CD1c-positive myeloid dendritic cell (primary cell): Measurements from ENCODE around the gene PTP4A2.

Experiments
- DNase-seq: peaks from one replicate; pipeline ENCODE4 v3.0.0-alpha.2; 2016; ENCODE audit errors: extremely low spot score

The PTP4A2 gene

DNA sequence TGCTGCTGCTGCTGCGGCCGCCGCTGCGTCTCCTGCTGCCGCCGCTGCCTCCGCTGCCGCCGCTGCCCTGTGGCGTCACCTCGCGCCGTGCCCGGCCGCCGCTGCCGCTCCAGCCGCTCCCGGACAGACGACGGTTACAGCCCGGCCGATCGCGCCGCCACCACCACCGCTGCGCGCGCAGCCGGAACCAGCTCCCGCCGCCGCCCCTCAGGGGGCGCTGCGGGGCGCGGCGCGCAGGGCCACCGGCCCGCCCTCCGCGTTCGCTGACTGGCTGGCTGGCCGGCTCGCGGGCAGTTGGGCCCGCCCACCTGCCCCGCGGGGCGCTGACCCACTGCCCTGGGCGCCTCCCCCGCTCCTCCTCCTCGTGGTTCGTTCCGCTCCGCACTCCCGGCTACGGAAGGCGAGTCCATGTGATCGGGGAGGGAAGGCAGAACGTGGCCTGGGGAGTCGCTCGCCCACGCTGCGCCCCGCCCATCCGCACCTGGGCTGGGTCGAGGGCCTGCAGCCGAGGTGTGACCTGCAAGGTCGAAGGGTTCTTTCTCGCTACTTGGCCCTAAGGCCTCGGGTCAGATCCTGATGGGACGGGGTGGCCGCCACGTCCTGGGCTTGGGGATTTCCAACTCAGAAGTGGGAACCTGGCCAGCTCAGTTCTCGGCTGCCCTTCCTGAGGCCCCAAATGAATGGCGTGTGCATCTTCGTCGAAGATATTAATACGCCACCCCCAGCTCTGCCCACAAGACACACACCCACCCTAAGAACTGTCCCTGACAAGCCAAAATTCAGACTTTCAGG lies at the start of gene PTP4A2:
PTP4A2 (minus strand) TSS at position 185 of the 792 bp plus-strand sequence. CDS start 19,303 bp downstream, outside the sequence.
- peak; percentile 97 for DNase-seq

DNA sequence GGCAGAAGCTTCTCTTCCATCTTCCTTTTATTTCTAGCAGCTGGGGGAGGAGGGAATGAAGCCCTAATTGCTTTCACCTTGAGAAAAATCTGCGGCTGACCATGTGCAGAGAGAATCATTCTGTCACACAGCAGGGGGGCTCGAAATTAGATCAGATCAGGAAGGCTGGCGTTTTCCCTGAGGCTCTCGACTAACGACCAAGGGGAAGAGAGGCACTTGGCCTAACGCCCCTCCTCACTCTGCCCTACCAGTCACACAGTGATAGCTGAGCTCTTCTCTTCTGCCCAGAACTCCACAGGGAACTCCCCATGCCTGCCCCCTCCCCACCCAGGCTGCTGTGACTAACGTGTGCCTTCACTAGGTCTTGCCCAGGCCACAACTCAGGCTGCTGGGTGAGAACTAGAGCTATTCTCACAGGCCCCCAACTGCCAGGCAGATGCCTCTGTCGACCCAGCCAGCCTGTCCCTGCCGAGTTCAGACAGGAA lies 49.0 kb upstream of the PTP4A2 start:
- DNase-seq: no peak

DNA sequence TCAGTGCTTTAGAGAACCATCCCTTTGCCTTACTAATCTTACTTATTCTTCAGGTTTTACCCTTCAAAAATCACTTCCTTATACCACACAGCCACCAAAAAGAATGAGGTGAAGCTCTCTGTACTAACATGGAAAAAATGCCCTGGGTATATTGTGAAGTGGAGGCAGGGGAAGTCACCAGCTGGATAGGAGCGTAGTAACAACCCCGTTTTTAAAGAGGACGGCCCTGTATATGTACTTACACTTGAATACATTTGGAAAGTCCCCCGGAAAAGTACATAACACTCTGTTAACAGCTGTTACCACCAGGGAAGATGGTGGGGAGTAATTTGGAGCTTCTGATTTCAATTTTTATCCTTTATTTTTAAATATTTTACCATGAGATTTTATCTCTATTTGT lies 47.3 kb upstream of the PTP4A2 start:
- no peak for DNase-seq

DNA sequence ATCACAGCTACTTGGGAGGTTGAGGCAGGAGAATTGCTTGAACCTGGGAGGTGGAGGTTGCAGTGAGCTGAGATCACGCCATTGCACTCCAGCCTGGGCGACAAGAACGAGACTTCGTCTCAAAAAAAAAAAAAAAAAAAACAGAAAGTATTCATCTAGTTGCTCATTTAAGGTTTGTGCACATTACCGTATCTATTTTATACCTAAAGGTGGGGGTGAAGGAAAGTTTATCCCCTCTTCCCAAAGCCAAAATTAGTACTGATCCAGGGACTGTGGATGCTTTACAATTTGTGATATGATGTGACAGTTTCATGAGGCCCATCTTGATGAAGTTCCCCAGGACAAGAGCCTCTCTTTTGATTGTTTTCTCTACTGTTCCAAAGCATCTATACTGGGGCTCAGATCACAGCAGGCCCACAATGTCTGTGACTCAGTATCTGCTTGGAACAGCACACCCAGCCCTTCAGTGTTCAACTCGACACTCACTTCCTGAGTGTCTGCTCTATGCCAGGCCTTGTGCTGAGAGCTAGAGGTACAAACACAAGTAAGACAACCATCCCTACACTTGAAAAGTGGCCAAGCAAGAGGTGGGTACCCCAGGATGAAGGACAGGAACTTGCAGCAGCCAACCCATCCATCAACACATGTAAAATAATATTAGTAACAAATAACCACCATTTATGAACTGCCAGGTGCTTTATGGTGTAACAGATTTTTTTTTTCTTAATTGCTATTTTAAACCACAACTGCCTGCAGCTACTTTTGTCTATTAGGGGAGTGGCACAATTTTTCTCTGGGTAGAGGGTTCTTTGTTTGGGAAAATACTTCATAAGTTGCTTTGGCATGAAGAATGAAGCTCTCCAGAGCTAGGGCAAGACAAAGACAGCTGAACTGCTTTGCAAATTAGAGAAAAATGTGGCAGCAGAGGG lies 46.5 kb upstream of the PTP4A2 start:
- DNase-seq: no peak

DNA sequence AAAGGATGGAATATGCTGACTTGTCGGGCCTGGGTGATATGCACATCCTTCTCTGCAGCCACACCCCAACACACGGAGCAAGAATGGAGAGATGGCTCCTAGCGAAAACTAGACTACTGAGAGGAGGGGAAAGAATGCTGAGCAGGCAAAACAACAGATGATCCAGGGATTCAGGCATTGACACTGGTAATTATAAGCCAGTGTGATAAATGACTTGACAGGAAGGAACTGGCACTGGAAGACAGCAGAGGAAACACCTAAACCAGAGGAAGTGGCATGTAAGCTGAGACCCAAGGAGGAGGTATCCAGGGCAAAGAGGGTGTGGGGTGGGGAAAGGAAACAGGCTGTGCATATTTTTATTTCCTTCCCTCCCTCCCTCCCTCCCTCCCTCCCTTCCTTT lies 43.8 kb upstream of the PTP4A2 start:
- no peak for DNase-seq

DNA sequence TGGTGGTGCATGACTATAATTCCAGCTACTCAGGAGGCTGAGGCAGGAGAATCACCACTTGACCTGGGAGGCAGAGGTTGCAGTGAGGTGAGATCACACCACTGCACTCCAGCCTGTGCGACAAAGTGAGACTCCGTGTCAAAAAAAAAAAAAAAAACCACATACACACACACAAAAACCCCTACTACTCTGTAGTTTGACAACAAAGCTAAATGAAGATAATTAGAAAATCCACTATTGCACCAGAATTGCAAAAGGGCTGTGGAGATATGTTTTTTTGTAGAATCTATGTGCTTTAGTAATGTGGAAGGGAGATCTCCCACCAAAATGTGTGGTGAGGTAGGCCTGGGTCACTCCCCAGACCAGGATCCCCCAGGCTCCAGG lies 43.3 kb upstream of the PTP4A2 start:
- no peak for DNase-seq

DNA sequence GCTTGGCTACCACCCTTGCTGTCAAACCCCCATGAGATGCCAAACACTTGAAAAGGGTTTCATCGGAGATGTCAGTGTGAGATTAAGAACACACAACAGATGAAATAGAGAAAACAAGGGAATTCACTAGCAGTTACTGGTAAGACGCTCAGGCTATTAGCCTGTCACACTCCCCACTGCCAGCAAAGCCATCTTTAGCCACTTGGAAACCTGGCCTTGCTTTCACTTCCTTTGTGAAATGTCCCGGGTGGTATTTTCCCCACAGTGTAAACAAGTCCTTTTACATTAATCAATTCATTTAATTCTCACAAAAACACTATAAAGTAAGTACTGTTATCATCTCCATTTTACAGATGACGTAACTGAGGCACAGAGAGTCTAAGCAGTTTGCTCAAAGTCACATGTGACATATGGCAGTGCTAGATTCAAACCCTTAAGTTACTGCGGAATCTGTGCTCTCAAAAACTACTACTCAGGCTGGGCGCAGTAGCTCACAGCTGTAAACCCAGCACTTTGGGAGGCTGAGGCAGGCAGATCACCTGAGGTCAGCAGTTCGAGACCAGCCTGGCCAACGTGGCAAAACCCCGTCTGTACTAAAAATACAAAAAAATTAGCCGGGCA lies 42.8 kb upstream of the PTP4A2 start:
- DNase-seq: no peak

DNA sequence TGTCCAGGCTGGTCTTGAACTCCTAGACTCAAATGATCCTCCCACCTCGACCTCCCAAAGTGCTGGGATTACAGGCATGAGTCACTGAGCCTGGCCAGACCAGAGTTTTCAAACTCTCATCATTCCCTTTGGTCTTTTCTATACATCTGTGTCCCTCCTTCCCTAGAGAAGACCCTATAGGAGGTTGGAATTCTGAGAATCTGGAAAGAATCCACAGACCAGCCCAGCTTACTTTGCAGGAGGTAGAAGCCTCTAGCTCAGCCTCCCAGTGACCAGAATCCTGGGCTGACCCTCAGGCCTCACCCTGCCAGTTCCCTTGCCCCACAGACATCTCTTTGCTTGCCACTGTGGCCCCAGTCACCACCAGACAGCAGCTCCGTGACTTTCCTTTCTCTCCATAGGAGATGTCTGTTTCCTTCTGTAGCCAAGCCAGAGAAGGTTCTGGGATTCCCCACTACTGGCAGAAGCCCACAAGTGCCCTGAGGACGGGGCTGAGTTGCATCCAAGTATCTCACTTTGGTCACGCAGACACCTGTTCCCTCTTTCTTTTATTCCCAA lies 40.8 kb upstream of the PTP4A2 start:
- DNase-seq: no peak

DNA sequence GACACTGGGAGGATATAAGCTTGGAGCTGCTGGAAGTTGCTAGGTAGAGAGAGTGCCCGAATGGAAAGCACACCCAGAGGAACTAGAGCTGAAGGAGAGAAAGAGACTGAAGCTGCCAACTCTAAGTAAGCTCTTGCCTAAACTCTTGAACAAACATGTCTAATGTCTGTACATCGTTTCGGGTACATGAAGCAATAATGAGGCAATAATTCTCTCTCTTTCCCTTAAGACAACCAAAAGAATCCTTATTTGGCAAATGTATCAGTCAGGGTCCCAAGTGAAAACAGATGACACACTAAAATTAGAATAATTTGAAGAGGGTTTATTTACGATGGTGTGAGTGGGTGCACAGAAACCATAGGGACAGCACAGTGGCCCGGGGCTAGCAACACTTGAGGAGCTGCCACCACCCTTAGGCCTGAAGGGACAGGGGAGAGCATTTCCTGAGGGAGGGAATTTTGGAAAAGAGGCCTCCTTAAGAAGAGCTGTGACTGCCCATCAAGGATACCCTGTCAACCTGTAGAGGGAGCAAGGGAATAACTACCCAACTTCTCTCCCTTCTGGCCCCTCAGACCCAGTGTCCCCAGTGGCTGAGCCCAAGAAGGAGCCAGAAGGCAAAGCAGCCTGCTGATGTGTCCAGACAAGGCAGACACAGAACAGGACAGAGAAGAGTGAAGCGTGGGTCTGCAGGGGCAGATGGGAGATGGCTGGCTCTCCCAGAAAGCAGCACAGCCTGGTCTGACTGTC lies 39.4 kb upstream of the PTP4A2 start:
- no peak for DNase-seq

DNA sequence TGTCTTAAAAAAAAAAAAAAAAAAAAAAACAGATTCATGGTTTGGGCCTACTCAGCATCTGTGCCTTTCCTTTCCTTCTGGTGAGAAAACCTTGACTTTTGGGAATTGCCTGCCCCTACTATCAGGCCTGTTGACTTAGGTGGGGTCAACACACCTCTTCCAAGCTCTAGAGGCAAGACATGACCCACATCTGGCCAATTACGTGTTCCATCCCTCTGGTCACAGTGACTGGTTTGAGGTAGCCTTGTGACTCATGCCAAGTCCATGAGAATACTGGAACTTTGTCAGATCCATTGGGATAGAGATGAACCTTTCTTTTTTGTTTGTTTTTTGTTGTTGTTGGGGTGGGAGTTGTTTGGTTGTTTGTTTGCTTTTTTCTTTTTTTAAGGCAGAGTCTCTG lies 38.2 kb upstream of the PTP4A2 start:
- DNase-seq: no peak

DNA sequence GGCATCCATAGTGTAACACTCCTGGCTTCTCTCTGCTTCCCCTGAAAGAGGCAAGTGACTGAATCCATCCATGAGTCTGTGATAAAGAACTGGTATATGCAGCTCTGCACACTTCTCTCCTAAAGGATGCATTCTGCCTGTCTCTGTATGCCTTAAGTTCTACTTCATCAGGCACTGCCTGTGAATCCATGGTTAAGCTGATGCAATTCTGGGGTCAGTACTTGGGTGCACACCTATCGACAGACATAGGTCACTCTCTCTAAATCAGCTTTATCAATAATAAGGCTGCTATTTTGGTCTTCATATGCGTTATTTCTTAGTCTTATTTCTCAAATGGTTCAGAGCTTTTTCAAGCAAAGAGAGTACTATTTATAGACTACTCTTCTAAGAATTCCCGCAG lies 32.7 kb upstream of the PTP4A2 start:
- no peak for DNase-seq

DNA sequence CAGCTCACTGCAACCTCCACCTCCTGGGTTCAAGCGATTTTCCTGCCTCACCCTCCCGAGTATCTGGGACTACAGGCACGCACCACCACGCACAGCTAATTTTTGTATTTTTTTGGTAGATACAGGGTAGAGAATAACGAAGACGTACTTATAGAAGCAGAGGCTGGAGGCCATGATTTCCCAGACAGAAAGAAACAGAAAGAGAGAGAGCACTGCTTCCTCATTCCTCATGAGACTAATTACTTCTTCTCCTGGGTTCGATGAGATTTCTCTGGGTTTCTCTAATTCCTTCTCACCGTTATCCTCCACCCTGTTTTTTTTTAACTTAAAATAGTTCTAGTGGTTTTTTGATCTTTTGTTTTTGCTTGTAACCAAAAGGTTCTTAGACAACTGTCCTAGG lies 23.4 kb upstream of the PTP4A2 start:
- peak; percentile 55 for DNase-seq

DNA sequence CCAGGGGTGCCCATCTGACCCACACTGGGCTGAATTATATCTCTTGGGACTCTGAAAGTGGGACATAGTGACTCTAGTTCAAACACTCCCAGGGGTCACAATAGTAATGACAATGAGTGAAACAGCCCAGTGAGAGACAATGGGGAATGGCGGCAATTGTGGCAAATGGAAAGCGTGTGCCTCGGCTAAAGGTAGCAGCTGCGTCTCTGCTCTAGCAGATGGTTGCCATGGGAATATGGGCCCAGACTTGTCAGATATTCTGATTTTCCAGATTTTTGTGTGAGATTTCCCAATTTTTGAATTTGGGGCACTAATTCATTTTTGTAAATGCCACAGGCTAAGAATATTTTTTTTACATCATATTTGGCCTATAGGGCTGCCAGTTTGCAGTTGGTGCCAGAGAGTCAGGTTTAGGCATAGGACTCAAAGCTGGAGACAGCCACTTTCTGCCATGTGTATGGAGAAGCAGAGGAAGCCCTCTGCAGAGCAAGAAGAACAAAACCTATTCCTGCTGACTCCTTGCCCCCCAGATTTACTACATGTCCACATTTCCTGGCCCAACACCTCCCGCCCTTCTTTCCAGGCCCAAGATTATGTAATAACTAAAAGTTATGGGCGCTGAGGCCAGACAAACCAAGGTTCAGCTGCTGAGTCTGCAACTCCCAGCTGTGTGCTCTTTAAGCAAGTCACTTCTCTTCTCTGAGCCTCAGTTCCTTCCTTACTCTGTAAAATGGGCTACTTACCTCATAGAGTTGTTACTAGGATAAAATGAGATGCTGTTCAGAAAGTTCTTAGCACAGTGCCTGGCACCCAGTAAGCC lies 21.6 kb upstream of the PTP4A2 start:
- no peak for DNase-seq

DNA sequence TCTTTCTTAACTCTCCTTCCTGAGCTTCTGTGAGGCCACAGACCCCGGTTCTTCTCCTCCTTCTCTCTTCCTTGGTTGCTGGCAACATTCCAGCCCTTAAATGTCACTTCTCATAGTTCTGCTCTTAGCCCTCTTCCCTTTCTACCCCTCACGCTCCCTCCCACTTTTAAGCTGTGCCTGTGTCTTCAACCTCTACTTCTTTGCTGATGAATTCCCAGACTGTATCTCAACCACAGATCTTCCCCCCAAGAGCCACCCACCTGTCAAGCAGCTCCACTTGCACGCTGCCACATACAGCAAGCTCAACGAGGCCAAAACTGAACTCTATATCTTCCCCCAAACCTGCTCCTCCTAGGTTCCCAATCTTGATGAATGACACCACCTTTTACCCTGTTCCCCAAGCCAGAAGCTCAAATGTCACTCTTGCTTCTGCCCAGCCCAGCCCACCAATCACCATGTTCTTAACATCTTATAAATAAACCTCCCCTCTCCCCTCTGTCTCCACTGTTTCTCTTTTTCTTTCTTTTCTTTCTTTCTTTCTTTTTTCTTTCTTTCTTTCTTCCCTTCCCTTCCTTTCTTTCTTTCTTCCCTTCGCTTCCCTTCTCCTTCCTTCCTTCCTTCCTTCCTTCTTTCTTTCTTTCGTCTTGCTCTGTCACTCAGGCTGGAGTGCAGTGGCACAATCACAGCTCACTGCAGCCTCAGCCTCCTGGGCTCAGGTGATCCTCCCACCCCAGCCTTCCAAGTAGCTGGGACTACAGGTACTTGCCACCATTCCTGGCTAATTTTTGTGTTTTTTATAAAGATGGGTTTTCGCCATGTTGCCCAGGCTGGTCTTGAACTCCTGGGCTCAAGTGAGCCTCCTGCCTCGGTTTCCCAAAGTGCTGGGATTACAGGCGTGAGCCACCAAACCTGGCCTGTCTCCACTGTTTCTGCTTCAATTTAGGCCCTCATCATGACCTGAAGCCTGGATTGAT lies 19.8 kb upstream of the PTP4A2 start:
- DNase-seq: peak; percentile 87

DNA sequence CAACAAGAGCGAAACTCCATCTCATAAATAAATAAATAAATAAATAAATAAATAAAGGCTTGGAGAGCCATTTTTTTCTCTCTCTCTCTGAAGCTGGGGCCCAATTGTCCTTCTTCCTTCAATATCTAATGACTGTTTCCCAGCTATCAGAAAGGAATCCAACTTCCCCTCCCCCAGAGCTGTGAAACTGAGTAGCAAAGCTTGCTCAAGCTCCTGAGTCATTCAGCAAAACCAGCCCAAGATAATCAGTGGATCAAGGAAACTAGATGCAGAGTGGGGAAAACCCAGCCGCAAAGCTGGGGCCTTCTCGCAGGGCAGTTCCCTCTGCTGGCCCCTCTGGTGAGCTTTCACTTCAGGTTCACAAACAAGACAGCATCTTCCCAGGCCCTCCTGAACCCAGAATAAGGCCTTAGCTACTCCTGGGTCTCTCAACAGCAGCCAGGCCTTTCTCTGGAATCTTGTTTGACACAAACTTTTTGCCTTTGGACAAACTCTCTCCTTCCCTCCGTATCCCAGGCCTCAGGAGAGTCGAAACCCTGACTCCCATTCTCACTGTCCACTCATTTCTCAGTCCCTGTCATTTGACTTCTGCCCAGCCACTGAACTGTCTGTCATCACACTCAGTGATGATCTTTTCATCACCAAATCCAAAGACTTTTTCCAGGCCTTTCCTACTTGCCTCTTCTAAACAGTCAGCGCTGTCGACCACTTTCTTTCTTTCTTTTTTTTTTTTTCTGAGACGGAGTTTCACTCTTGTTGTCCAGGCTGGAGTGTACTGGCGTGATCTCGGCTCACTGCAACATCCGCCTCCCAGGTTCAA lies 18.0 kb upstream of the PTP4A2 start:
- peak; percentile 96 for DNase-seq

DNA sequence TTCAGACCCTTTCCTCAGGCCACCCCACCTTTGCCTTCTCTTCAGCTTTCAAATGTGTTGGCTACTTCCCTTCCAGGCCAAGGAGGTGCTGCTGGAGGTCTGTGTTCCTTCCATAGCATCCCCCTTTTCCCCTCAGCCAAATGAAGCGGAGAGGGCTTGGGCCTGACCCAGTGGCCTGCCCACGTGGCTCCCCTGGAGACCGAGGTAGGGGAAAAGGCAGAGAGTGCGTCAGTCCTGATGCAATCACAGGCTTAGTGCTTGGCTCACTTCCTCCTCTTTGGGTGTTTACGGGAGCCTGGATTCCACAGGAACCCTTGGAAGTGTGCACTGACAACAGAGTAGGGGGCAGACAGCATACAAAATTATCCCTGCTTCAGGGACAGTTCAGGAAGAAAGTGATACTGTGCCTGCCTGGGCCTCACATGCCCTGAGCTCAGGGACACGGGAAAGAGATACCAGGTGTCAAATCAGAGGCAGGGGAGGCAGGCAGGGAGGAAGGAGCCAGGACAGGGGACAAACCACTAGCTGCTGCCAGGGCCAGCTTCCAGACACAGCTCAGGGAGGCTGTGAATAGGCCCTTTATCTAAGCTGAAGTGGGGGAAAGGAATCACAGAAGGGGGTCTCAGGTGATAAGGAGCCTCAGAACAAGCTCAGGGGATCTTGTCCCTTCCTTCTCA lies 16.6 kb upstream of the PTP4A2 start:
- DNase-seq: peak; percentile 93

DNA sequence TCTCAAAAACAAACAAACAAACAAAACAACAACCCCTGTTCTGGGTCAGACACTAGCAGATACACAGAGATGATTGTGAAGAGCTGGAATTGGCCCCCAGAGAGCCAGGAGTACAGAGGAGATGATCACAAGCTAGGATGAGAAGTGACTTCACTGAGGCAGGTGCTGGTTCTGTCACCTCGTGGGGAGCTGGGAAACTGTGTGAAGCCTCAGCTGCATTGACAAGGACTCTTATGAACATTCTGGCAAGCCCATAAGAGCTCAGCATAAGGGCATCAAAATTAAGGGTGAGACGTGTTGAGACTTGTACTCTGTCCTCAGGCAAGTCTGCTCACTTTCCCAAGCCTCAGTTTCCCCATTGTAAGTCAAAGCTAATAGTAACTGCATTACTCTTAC lies 14.7 kb upstream of the PTP4A2 start:
- no peak for DNase-seq

DNA sequence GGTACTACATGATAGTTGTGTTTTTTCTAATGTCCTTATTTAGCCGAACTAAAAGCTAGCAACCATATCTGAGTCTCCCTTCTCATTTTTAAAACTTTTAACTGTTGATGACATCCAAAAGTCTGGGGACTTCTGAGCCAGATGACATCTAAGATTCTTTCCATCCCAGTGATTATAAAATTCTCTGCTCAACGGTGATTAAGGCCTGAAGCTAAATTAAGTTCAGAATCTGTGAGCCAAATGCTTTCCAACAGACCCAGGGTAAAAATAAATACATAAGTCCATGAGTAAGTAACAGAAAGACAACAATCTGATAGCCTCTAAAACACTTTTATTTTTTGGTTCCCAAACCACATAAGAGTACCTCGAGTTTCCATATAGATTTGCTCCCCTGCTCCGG lies 13.1 kb upstream of the PTP4A2 start:
- no peak for DNase-seq
